ENCODE data around the gene TRIM37. TPM values are rescaled to one million over a fixed set of nuclear protein-coding genes. Genes with fewer than 3 reads are reported as not detected.
"Not testable (repeated sequence)": the region's sequence is repeated elsewhere in the genome, so short reads cannot be mapped to it uniquely, and the experiment has no call there.

TRIM37 gene
- total RNA-seq, 1 donor from 2014 or later = 19.3 TPM

- TF ChIP-seq CTCF (IDR thresholded peaks at IDR 0.05) = no peak
- DNase-seq = no peak
- H3K27ac ChIP-seq = no peak overlapping the region
- no peaks in the 10 kb centered on the region for H3K9me3 ChIP-seq
- H3K4me3 ChIP-seq = no peak overlapping the region
- no peaks in the 10 kb centered on the region for H3K36me3 ChIP-seq
- H3K4me1 ChIP-seq = no peaks in the 10 kb centered on the region
- H3K27me3 ChIP-seq (ENCODE audit: low read depth) = no peaks in the 10 kb centered on the region
- intact Hi-C loops (cut with DNase I) = no loop called here
- ATAC-seq = no peak
Observed at GRCh38 chr17:58965221-58965620, 141.5 kb downstream of the TRIM37 start.

- peak; percentile 56 to 62 for ATAC-seq
Observed at GRCh38 chr17:58960068-58960467, 146.6 kb downstream of the TRIM37 start.

GRCh38 chr17:58957725-58958073 is 149.0 kb downstream of the TRIM37 start:
- H3K4me1 ChIP-seq; ATAC-seq; H3K27ac ChIP-seq; H3K4me3 ChIP-seq; H3K9me3 ChIP-seq; DNase-seq; intact Hi-C loops (cut with DNase I); H3K36me3 ChIP-seq; H3K27me3 ChIP-seq (ENCODE audit: low read depth): not testable (repeated sequence)

More at GRCh38 chr17:58960068-58960467, 146.6 kb downstream of the TRIM37 start:
- no peaks in the 10 kb centered on the region for H3K36me3 ChIP-seq
- intact Hi-C loops (cut with DNase I) = no loop called here
- no peak overlapping the region for H3K4me3 ChIP-seq
- no peaks in the 10 kb centered on the region for H3K27me3 ChIP-seq (ENCODE audit: low read depth)
- H3K4me1 ChIP-seq = no peaks in the 10 kb centered on the region
- no peak for DNase-seq
- H3K9me3 ChIP-seq = no peaks in the 10 kb centered on the region
- peak; percentile 18 for TF ChIP-seq CTCF (IDR thresholded peaks at IDR 0.05)
- no peak overlapping the region for H3K27ac ChIP-seq

- intact Hi-C loops (cut with DNase I) = no loop called here
Observed at GRCh38 chr17:58956997-58957724, 149.5 kb downstream of the TRIM37 start.

GRCh38 chr17:58954358-58954757 is 152.3 kb downstream of the TRIM37 start:
- H3K27me3 ChIP-seq (ENCODE audit: low read depth); H3K36me3 ChIP-seq; ATAC-seq; H3K4me1 ChIP-seq; intact Hi-C loops (cut with DNase I); DNase-seq; H3K4me3 ChIP-seq; H3K27ac ChIP-seq: not testable (repeated sequence)
- peaks cover 13% of the 10 kb centered on the region for H3K9me3 ChIP-seq

More at GRCh38 chr17:58956997-58957724, 149.5 kb downstream of the TRIM37 start:
- Histone ChIP-seq H3K4me1 (no peaks in the 10 kb centered on the region), H3K9me3 (no peaks in the 10 kb centered on the region), H3K27me3 (ENCODE audit: low read depth) (no peaks in the 10 kb centered on the region), H3K4me3 (no peak overlapping the region), H3K27ac (no peak overlapping the region), H3K36me3 (no peaks in the 10 kb centered on the region)
- no peak for ATAC-seq
- TF ChIP-seq CTCF (IDR thresholded peaks at IDR 0.05) = no peak
- no peak for DNase-seq

- intact Hi-C loops (cut with DNase I) = no loop called here
Observed at GRCh38 chr17:58947824-58948223, 158.9 kb downstream of the TRIM37 start.

More at GRCh38 chr17:58947824-58948223, 158.9 kb downstream of the TRIM37 start:
- no peak for DNase-seq
- no peaks in the 10 kb centered on the region for H3K27me3 ChIP-seq (ENCODE audit: low read depth)
- ATAC-seq = no peak
- no peak for TF ChIP-seq CTCF (IDR thresholded peaks at IDR 0.05)
- H3K27ac ChIP-seq = no peak overlapping the region
- no peaks in the 10 kb centered on the region for H3K4me1 ChIP-seq
- H3K36me3 ChIP-seq = no peaks in the 10 kb centered on the region
- H3K9me3 ChIP-seq = peaks cover 16% of the 10 kb centered on the region
- no peak overlapping the region for H3K4me3 ChIP-seq

All from lower lobe of right lung (tissue), 2 donors.